Activated T-helper 2 cell treated with anti-CD3 and anti-CD28 coated beads, Interferon-gamma antibody, Interleukin-2, Interleukin-4, amounts not matched to agents 10 μg/mL and 5 μg/mL and 100 μg/mL, durations not matched to agents 14 hours and 24 hours and 36 hours (primary cell): ENCODE measurements around the gene ZNF91. TPM values are rescaled to one million over a fixed set of nuclear protein-coding genes. Genes with fewer than 3 reads are reported as not detected.
"Not testable (repeated sequence)": the region's sequence is repeated elsewhere in the genome, so short reads cannot be mapped to it uniquely, and the experiment has no call there.

Experiments
- DNase-seq: peaks from one replicate; pipeline ENCODE4 v3.0.0; 2021; ENCODE audit warnings: low spot score
- H3K27ac Mint-ChIP-seq: one replicate; pipeline ENCODE4 v1.8.0; 2021; ENCODE audit warnings: mixed read lengths
- H3K27me3 Mint-ChIP-seq: one replicate; pipeline ENCODE4 v1.8.0; 2021; ENCODE audit warnings: low read depth, mixed read lengths
- H3K36me3 Mint-ChIP-seq: one replicate; pipeline ENCODE4 v1.8.0; 2021; ENCODE audit warnings: low read depth, mixed read lengths
- H3K4me1 Mint-ChIP-seq: one replicate; pipeline ENCODE4 v1.8.0; 2021; ENCODE audit warnings: low read depth, mixed read lengths
- H3K4me3 Mint-ChIP-seq: one replicate; pipeline ENCODE4 v1.8.0; 2021; ENCODE audit warnings: low read depth, mild to moderate bottlenecking, moderate library complexity, mixed read lengths
- H3K9me3 Mint-ChIP-seq: one replicate; pipeline ENCODE4 v1.8.0; 2021; ENCODE audit warnings: mixed read lengths
- intact Hi-C: fragments of 100-400 bp; cut with micrococcal nuclease; formaldehyde crosslinking; loops from one replicate; pipeline ENCODE4 v1.15.1; 2023
- total RNA-seq: library from RNA; stranded (reverse); gene quantifications from 2 replicates; pipeline ENCODE4 v1.2.3, GENCODE V29; 2022

Gene ZNF91
- total RNA-seq, 1 donor from 2014 or later: 26.5 TPM

GRCh38 chr19:23385404-23385803, 9.9 kb downstream of the ZNF91 start:
- no peak overlapping the region for H3K4me3 Mint-ChIP-seq
- no peak overlapping the region for H3K27ac Mint-ChIP-seq
- intact Hi-C loops: no loop called here
- no peak for DNase-seq
- no peaks in the 10 kb centered on the region for H3K4me1 Mint-ChIP-seq
- peaks cover 95% of the 10 kb centered on the region for H3K36me3 Mint-ChIP-seq
- peaks cover 69% of the 10 kb centered on the region for H3K9me3 Mint-ChIP-seq
- no peaks in the 10 kb centered on the region for H3K27me3 Mint-ChIP-seq

GRCh38 chr19:23384858-23385257, 10.4 kb downstream of the ZNF91 start:
- H3K9me3 Mint-ChIP-seq: peaks cover 68% of the 10 kb centered on the region
- peaks cover 94% of the 10 kb centered on the region for H3K36me3 Mint-ChIP-seq
- no peaks in the 10 kb centered on the region for H3K4me1 Mint-ChIP-seq
- H3K4me3 Mint-ChIP-seq: no peak overlapping the region
- DNase-seq: no peak
- intact Hi-C loops: no loop called here
- no peaks in the 10 kb centered on the region for H3K27me3 Mint-ChIP-seq
- H3K27ac Mint-ChIP-seq: no peak overlapping the region

GRCh38 chr19:23384166-23384565, 11.1 kb downstream of the ZNF91 start:
- Mint-ChIP-seq H3K27me3 (no peaks in the 10 kb centered on the region), H3K4me1 (no peaks in the 10 kb centered on the region), H3K27ac (no peak overlapping the region), H3K9me3 (peaks cover 68% of the 10 kb centered on the region), H3K36me3 (peaks cover 94% of the 10 kb centered on the region), H3K4me3 (no peak overlapping the region)
- intact Hi-C loops: no loop called here
- DNase-seq: no peak

GRCh38 chr19:23382955-23383354, 12.3 kb downstream of the ZNF91 start:
- peaks cover 91% of the 10 kb centered on the region for H3K36me3 Mint-ChIP-seq
- DNase-seq: no peak
- no peak overlapping the region for H3K27ac Mint-ChIP-seq
- H3K9me3 Mint-ChIP-seq: peaks cover 62% of the 10 kb centered on the region
- H3K4me3 Mint-ChIP-seq: no peak overlapping the region
- intact Hi-C loops: no loop called here
- H3K27me3 Mint-ChIP-seq: no peaks in the 10 kb centered on the region
- H3K4me1 Mint-ChIP-seq: no peaks in the 10 kb centered on the region

- Mint-ChIP-seq H3K9me3 (peaks cover 64% of the 10 kb centered on the region), H3K4me1 (no peaks in the 10 kb centered on the region), H3K27ac (no peak overlapping the region), H3K27me3 (no peaks in the 10 kb centered on the region), H3K36me3 (peaks cover 89% of the 10 kb centered on the region), H3K4me3 (no peak overlapping the region)
- DNase-seq: no peak
- intact Hi-C loops: no loop called here
Measured at GRCh38 chr19:23381114-23381513, 14.2 kb downstream of the ZNF91 start.

- H3K9me3 Mint-ChIP-seq: peaks cover 65% of the 10 kb centered on the region
- H3K36me3 Mint-ChIP-seq: peaks cover 90% of the 10 kb centered on the region
- H3K27me3 Mint-ChIP-seq, DNase-seq, intact Hi-C loops, H3K27ac Mint-ChIP-seq, H3K4me3 Mint-ChIP-seq, H3K4me1 Mint-ChIP-seq: not testable (repeated sequence)
Measured at GRCh38 chr19:23379671-23380070, 15.6 kb downstream of the ZNF91 start.

GRCh38 chr19:23378948-23379347, 16.3 kb downstream of the ZNF91 start:
- Mint-ChIP-seq H3K9me3 (peaks cover 65% of the 10 kb centered on the region), H3K27me3 (no peaks in the 10 kb centered on the region), H3K4me3 (no peak overlapping the region), H3K27ac (no peak overlapping the region), H3K36me3 (peaks cover 90% of the 10 kb centered on the region), H3K4me1 (no peaks in the 10 kb centered on the region)
- DNase-seq: no peak
- intact Hi-C loops: no loop called here

GRCh38 chr19:23377276-23377675, 18.0 kb downstream of the ZNF91 start:
- Mint-ChIP-seq H3K27ac (no peak overlapping the region), H3K36me3 (peaks cover 90% of the 10 kb centered on the region), H3K9me3 (peaks cover 68% of the 10 kb centered on the region), H3K4me3 (no peak overlapping the region), H3K4me1 (no peaks in the 10 kb centered on the region), H3K27me3 (no peaks in the 10 kb centered on the region)
- DNase-seq: no peak
- intact Hi-C loops: no loop called here

- H3K4me1 Mint-ChIP-seq: no peaks in the 10 kb centered on the region
- H3K36me3 Mint-ChIP-seq: peaks cover 66% of the 10 kb centered on the region
- intact Hi-C loops: no loop called here
- H3K4me3 Mint-ChIP-seq: no peak overlapping the region
- H3K27me3 Mint-ChIP-seq: no peaks in the 10 kb centered on the region
- DNase-seq: no peak
- no peak overlapping the region for H3K27ac Mint-ChIP-seq
- H3K9me3 Mint-ChIP-seq: peaks cover 43% of the 10 kb centered on the region
Measured at GRCh38 chr19:23366437-23366836, 28.8 kb downstream of the ZNF91 start.

- DNase-seq, H3K4me1 Mint-ChIP-seq, H3K27me3 Mint-ChIP-seq, intact Hi-C loops, H3K4me3 Mint-ChIP-seq, H3K27ac Mint-ChIP-seq: not testable (repeated sequence)
- H3K9me3 Mint-ChIP-seq: peaks cover 43% of the 10 kb centered on the region
- peaks cover 66% of the 10 kb centered on the region for H3K36me3 Mint-ChIP-seq
Measured at GRCh38 chr19:23366031-23366430, 29.2 kb downstream of the ZNF91 start.

GRCh38 chr19:23365222-23365621, 30.0 kb downstream of the ZNF91 start:
- no peak overlapping the region for H3K27ac Mint-ChIP-seq
- no peak for DNase-seq
- peaks cover 63% of the 10 kb centered on the region for H3K36me3 Mint-ChIP-seq
- no peak overlapping the region for H3K4me3 Mint-ChIP-seq
- intact Hi-C loops: no loop called here
- H3K4me1 Mint-ChIP-seq: no peaks in the 10 kb centered on the region
- no peaks in the 10 kb centered on the region for H3K27me3 Mint-ChIP-seq
- peaks cover 45% of the 10 kb centered on the region for H3K9me3 Mint-ChIP-seq

- H3K27ac Mint-ChIP-seq, H3K4me1 Mint-ChIP-seq, DNase-seq, H3K4me3 Mint-ChIP-seq, intact Hi-C loops, H3K27me3 Mint-ChIP-seq: not testable (repeated sequence)
- peaks cover 63% of the 10 kb centered on the region for H3K36me3 Mint-ChIP-seq
- H3K9me3 Mint-ChIP-seq: peaks cover 66% of the 10 kb centered on the region
Measured at GRCh38 chr19:23361843-23362242, 33.4 kb downstream of the ZNF91 start.

- intact Hi-C loops: no loop called here
- Mint-ChIP-seq H3K27me3 (no peaks in the 10 kb centered on the region), H3K27ac (no peak overlapping the region), H3K36me3 (peaks cover 82% of the 10 kb centered on the region), H3K9me3 (peaks cover 85% of the 10 kb centered on the region), H3K4me1 (no peaks in the 10 kb centered on the region), H3K4me3 (no peak overlapping the region)
- no peak for DNase-seq
Measured at GRCh38 chr19:23351806-23352205, 43.5 kb downstream of the ZNF91 start.

GRCh38 chr19:23346696-23347095, 48.6 kb downstream of the ZNF91 start:
- H3K27me3 Mint-ChIP-seq: no peaks in the 10 kb centered on the region
- no peak overlapping the region for H3K4me3 Mint-ChIP-seq
- H3K27ac Mint-ChIP-seq: no peak overlapping the region
- H3K36me3 Mint-ChIP-seq: peaks cover 83% of the 10 kb centered on the region
- intact Hi-C loops: no loop called here
- DNase-seq: no peak
- no peaks in the 10 kb centered on the region for H3K4me1 Mint-ChIP-seq
- peaks cover 83% of the 10 kb centered on the region for H3K9me3 Mint-ChIP-seq
